Ovary (tissue), 3 donors: ENCODE data around the gene CPZ.

ENCODE experiments used
- CTCF ChIP-seq, 3 donors: fragments of 450-650 bp in 2 of 3; fragments of 200-600 bp in 1 of 3; IDR thresholded peaks; one replicate each; pipeline versions ENCODE4 v1.5.1 to v1.8.0; 2016 to 2022; ENCODE audit warnings: antibody characterized with exemption in 3 of 3, mild to moderate bottlenecking in 1 of 3
- EP300 ChIP-seq: sonication (generic); formaldehyde crosslinking; IDR thresholded peaks from one replicate; pipeline ENCODE4 v1.6.1; 2017; ENCODE audit warnings: antibody characterized with exemption
- POLR2A ChIP-seq: fragments of 450-650 bp; IDR thresholded peaks from one replicate; pipeline ENCODE4 v1.6.1; 2017; ENCODE audit warnings: antibody characterized with exemption, mild to moderate bottlenecking, moderate library complexity
- donor health status: DM: no; HTN: no; CAD: no.

GRCh38 chr4:8642651-8643321, 50.2 kb downstream of the CPZ start:
- TF ChIP-seq CTCF (IDR thresholded peaks at IDR 0.05) (no peak), EP300 (no peak), POLR2A (no peak)
